SJSA1 (cell line): ENCODE results near the gene DRC1. TPM values are rescaled to one million over a fixed set of nuclear protein-coding genes. Genes with fewer than 3 reads are reported as not detected.

Experiments used
- DNase-seq, 2 experiments: peaks; one replicate each; pipeline ENCODE4 v3.0.0-alpha.2; 2015 to 2020; ENCODE audit warnings: low spot score in 2 of 2, low read depth in 1 of 2
- H3K27ac ChIP-seq: fragments of 250-450 bp; sonication (Bioruptor Pico); 2 replicates; pipeline ENCODE4 v1.5.1; 2020; ENCODE audit warnings: mild to moderate bottlenecking, moderate library complexity
- H3K27me3 ChIP-seq: fragments of 250-450 bp; sonication (Bioruptor Pico); replicated peaks from 2 replicates; pipeline ENCODE4 v1.5.1; 2020; ENCODE audit warnings: mild to moderate bottlenecking, moderate library complexity
- H3K36me3 ChIP-seq: fragments of 250-450 bp; sonication (Bioruptor Pico); 2 replicates; pipeline ENCODE4 v1.5.1; 2020; ENCODE audit warnings: mild to moderate bottlenecking
- H3K4me1 ChIP-seq: fragments of 250-450 bp; sonication (Bioruptor Pico); replicated peaks from 2 replicates; pipeline ENCODE4 v1.6.1; 2021; ENCODE audit warnings: mild to moderate bottlenecking
- H3K4me3 ChIP-seq: fragments of 250-450 bp; sonication (Bioruptor Pico); 2 replicates; pipeline ENCODE4 v1.5.1; 2020; ENCODE audit warnings: mild to moderate bottlenecking
- H3K9me3 ChIP-seq: fragments of 250-450 bp; sonication (Bioruptor Pico); replicated peaks from 2 replicates; pipeline ENCODE4 v1.5.1; 2020; ENCODE audit warnings: mild to moderate bottlenecking
- total RNA-seq: library from RNA; depleted of rRNA; stranded (reverse); fragments of >200 nt; shearing (Covaris generic); gene quantifications from 2 replicates; pipeline ENCODE4 v1.2.3, GENCODE V29; 2014

DRC1 gene
- total RNA-seq, 1 experiment from 2014 or later = not detected

GRCh38 chr2:26475037-26475436, 73.3 kb downstream of the DRC1 start:
- Histone ChIP-seq H3K27me3 (no peaks in the 10 kb centered on the region), H3K4me3 (no peak overlapping the region), H3K9me3 (no peaks in the 10 kb centered on the region), H3K4me1 (no peaks in the 10 kb centered on the region), H3K36me3 (no peaks in the 10 kb centered on the region), H3K27ac (no peak overlapping the region)
- no peak for DNase-seq

- H3K4me3 ChIP-seq = no peak overlapping the region
- H3K36me3 ChIP-seq = no peaks in the 10 kb centered on the region
- H3K27me3 ChIP-seq = no peaks in the 10 kb centered on the region
- no peak for DNase-seq
- H3K9me3 ChIP-seq = no peaks in the 10 kb centered on the region
- no peak overlapping the region for H3K27ac ChIP-seq
- no peaks in the 10 kb centered on the region for H3K4me1 ChIP-seq
These were observed 74.2 kb downstream of the DRC1 start for GRCh38 chr2:26475832-26476501.

GRCh38 chr2:26477126-26477910, 75.6 kb downstream of the DRC1 start:
- no peaks in the 10 kb centered on the region for H3K27me3 ChIP-seq
- no peaks in the 10 kb centered on the region for H3K36me3 ChIP-seq
- H3K27ac ChIP-seq = no peak overlapping the region
- no peak overlapping the region for H3K4me3 ChIP-seq
- DNase-seq = no peak
- no peaks in the 10 kb centered on the region for H3K9me3 ChIP-seq
- no peaks in the 10 kb centered on the region for H3K4me1 ChIP-seq

GRCh38 chr2:26477911-26478253, 76.2 kb downstream of the DRC1 start, which contains the start of gene OTOF:
Gene OTOF (minus strand): TSS chr2:26478124.
- Histone ChIP-seq H3K27me3 (no peaks in the 10 kb centered on the region), H3K4me3 (no peak within 1 kb of the TSS), H3K27ac (no peak within 1 kb of the TSS), H3K9me3 (no peaks in the 10 kb centered on the region), H3K36me3 (no peaks in the 10 kb centered on the region), H3K4me1 (no peaks in the 10 kb centered on the region)
- DNase-seq = no peak

- Histone ChIP-seq H3K27ac (no peak overlapping the region), H3K27me3 (no peaks in the 10 kb centered on the region), H3K4me1 (no peaks in the 10 kb centered on the region), H3K4me3 (no peak overlapping the region), H3K9me3 (no peaks in the 10 kb centered on the region), H3K36me3 (no peaks in the 10 kb centered on the region)
- DNase-seq = no peak
These were observed 76.6 kb downstream of the DRC1 start for GRCh38 chr2:26478366-26478765.

GRCh38 chr2:26479131-26479788, 77.5 kb downstream of the DRC1 start:
- Histone ChIP-seq H3K4me1 (no peaks in the 10 kb centered on the region), H3K9me3 (no peaks in the 10 kb centered on the region), H3K27ac (no peak overlapping the region), H3K4me3 (no peak overlapping the region), H3K27me3 (no peaks in the 10 kb centered on the region), H3K36me3 (no peaks in the 10 kb centered on the region)
- DNase-seq = no peak

GRCh38 chr2:26479789-26480565, 78.3 kb downstream of the DRC1 start:
- no peak for DNase-seq
- Histone ChIP-seq H3K27ac (no peak overlapping the region), H3K4me1 (no peaks in the 10 kb centered on the region), H3K4me3 (no peak overlapping the region), H3K27me3 (no peaks in the 10 kb centered on the region), H3K9me3 (no peaks in the 10 kb centered on the region), H3K36me3 (no peaks in the 10 kb centered on the region)

GRCh38 chr2:26480566-26481423, 79.1 kb downstream of the DRC1 start:
- Histone ChIP-seq H3K27me3 (no peaks in the 10 kb centered on the region), H3K36me3 (no peaks in the 10 kb centered on the region), H3K4me1 (no peaks in the 10 kb centered on the region), H3K27ac (no peak overlapping the region), H3K9me3 (no peaks in the 10 kb centered on the region), H3K4me3 (no peak overlapping the region)
- no peak for DNase-seq

GRCh38 chr2:26481706-26482105, 80.0 kb downstream of the DRC1 start:
- H3K4me3 ChIP-seq = no peak overlapping the region
- no peaks in the 10 kb centered on the region for H3K9me3 ChIP-seq
- no peak for DNase-seq
- no peaks in the 10 kb centered on the region for H3K36me3 ChIP-seq
- H3K27me3 ChIP-seq = no peaks in the 10 kb centered on the region
- no peaks in the 10 kb centered on the region for H3K4me1 ChIP-seq
- no peak overlapping the region for H3K27ac ChIP-seq

- H3K36me3 ChIP-seq = no peaks in the 10 kb centered on the region
- no peak overlapping the region for H3K27ac ChIP-seq
- H3K4me3 ChIP-seq = no peak overlapping the region
- H3K4me1 ChIP-seq = no peaks in the 10 kb centered on the region
- no peak for DNase-seq
- no peaks in the 10 kb centered on the region for H3K27me3 ChIP-seq
- H3K9me3 ChIP-seq = no peaks in the 10 kb centered on the region
These were observed 80.7 kb downstream of the DRC1 start for GRCh38 chr2:26482211-26483026.

- H3K27ac ChIP-seq = no peak overlapping the region
- H3K4me1 ChIP-seq = no peaks in the 10 kb centered on the region
- H3K36me3 ChIP-seq = no peaks in the 10 kb centered on the region
- no peaks in the 10 kb centered on the region for H3K27me3 ChIP-seq
- no peaks in the 10 kb centered on the region for H3K9me3 ChIP-seq
- no peak for DNase-seq
- H3K4me3 ChIP-seq = no peak overlapping the region
These were observed 81.3 kb downstream of the DRC1 start for GRCh38 chr2:26483027-26483326.

- Histone ChIP-seq H3K9me3 (no peaks in the 10 kb centered on the region), H3K36me3 (no peaks in the 10 kb centered on the region), H3K27me3 (no peaks in the 10 kb centered on the region), H3K4me1 (no peaks in the 10 kb centered on the region), H3K4me3 (no peak overlapping the region), H3K27ac (no peak overlapping the region)
- no peak for DNase-seq
These were observed 81.8 kb downstream of the DRC1 start for GRCh38 chr2:26483516-26483915.
